Measurements from ENCODE around the gene ADAMTS20.
"Not testable (repeated sequence)": the region's sequence is repeated elsewhere in the genome, so short reads cannot be mapped to it uniquely, and the experiment has no call there.

The ADAMTS20 gene

DNA sequence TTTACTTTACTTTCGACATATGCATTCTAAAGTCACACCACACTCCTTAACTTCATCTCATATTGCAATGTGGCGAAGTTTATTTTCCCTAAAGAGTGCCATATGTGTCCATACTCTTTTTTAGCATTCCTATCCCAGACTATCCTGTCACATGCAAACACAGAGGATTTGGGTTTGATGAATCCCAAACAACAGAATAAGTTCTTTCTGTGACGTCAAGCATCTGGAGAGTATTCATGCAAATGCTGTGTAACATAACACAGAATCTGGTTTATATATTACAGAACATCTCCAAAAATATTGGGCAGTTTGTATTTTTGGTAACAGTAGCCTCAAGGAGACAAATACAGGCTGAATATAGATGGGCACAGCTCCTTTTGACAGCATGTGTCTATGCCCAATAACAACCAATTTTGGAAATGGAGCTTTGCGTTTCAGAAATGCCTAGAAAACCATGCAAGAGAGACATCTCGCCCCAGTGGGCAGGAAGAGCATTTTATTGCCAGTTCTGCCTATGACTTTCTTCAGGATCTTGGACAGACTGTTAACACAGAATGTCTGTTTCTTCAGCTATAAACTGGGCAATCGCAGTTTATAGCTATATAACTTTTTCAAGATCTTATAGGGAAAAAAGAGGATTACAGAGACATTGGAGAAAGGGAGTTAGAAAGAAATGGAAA lies 190.8 kb downstream of the ADAMTS20 start:
- DNase-seq = no peak

DNA sequence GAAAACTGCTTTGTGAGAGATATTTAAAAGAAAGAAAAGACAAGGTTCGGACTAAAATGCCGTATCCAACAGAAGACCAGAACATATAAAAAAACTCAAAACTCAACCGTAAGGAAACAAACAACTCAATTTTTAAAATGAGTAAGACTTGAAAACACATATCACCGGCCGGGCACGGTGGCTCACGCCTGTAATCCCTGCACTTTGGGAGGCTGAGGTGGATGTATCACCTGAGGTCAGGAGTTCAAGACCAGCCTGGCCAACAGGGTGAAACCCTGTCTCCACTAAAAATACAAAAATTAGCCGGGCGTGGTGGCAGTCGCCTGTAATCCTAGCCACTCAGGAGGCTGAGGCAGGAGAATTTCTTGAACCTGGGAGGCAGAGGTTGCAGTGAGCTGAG lies 192.0 kb downstream of the ADAMTS20 start:
- not testable (repeated sequence) for DNase-seq

DNA sequence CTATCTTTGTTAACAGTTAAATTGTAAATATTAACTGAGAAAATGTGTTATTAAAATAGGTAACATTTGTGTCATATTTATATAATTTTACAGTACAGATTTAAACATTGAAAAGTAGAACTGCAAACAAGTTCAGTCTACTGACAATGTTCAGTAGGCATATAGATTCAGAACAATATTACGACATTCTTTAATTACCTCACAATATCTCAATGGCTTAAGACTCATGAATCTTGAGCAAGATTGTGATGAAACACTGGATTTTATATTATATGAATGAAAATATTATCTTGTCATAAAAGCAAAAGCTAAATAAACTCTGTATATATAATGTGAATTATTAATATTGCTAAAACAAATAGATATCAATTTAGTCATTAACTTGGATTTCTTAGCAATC lies 194.9 kb downstream of the ADAMTS20 start:
- DNase-seq = no peak

DNA sequence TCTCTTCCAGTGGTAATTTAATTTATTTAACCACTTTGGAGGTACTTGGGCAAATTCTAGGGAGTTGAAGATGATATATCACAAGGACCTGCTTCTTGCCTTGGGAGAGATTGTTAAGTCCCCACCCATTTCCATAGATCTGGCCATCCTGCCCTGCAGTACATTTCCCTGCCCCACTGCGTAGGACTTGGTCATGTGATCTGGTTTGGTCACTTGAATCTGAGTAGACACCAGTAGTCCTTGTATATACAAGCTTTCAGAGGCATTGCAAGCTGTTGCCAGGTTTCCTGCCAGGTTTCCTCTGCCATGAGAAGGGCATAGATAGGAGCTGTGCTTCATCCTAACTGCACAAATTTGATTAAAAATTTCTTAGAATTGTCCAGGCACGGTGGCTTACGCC lies 200.0 kb downstream of the ADAMTS20 start:
- DNase-seq = no peak

DNA sequence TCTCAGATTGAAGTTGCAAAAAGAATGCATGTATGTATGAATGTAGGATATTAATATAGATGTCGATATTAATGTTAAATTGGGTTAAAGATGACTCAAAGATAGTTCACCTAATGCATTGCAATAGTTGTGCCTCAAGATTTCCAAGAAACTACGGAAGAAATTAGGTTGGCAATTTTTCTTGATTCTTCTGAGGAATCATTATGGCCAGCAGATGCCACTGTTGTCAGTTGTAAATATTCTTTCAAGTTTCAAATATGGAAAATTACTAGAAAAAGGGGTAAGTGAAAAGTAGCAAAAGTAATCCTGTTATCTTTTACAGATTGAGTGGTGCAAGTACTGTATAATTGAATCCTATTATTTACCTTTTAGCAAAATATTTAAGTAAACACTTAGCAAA lies 202.1 kb downstream of the ADAMTS20 start:
- DNase-seq = no peak

DNA sequence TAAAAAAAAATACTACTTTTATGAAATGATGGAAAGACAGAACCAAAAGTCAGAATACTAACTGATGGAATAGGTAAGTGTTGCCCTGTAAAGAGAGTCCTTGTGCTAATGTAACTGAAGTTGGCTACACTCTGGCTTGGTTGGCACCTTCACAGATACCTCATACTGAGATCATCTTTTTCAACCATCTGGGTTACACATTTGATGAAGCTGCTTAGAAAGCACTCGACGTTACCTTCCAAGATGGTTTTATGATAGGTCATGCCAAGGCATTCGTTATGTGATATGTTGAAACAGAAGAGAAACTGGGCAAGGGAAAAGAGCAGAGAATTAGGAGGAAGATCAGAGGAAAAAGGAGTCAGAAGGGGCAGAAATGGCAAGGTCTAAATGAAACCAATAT lies 203.8 kb downstream of the ADAMTS20 start:
- DNase-seq = no peak

DNA sequence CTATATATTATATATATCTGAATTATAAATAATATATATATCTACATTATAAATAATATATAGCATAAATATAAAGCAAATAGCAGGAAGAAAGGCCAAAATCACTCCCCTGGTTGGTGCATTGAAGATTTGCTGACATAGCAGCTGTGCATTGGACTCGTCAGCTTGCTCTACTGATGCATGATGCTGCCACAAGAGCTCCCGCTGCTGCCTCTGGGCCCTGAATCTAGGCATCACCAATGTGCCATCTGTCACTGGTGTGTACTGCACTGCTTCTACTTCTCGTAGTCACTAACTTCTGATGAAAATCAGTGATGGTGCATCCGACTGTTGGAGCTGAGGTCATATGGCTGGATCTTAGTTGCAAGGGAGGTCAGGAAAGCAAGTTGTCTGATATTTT lies 205.0 kb downstream of the ADAMTS20 start:
- DNase-seq = no peak

DNA sequence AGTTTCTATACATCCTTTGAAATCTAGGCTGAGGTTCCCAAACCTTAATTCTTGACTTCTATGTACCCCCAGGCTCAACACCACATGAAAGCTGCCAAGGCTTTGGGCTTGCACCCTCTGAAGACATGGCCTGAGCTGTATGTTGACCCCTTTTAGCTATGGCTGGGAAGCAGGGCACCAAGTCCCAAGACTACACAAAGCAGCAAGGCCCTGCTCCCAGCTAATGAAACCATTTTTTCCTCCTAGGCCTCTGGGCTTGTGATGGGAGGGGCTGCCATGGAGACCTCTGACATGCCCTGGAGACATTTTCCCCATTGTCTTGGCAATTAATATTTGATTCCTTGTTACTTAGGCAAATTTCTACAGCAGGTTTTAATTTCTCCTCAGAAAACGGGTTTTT lies 207.0 kb downstream of the ADAMTS20 start:
- no peak for DNase-seq

DNA sequence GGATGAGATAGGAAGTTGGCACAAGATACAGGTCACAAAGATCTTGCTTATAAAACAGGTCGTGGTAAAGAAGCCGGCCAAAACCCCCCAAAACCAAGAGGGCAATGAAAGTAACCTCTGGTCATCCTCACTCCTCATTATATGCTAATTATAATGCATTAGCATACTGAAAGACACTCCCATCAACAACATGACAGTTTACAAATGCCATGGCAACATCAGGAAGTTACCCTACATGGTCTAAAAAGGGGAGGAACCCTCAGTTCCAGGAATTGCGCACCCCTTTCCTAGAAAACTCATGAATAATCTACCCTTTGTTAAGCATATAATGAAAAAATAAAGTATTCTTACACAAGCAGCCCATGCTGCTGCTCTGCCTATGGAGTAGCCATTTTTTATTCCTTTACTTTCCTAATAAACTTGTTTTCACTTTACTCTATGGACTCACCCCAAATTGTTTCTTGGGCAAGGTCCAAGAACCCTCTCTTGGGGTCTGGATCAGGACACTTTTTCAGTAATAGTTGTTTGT lies 210.2 kb downstream of the ADAMTS20 start:
- DNase-seq = not testable (repeated sequence)

DNA sequence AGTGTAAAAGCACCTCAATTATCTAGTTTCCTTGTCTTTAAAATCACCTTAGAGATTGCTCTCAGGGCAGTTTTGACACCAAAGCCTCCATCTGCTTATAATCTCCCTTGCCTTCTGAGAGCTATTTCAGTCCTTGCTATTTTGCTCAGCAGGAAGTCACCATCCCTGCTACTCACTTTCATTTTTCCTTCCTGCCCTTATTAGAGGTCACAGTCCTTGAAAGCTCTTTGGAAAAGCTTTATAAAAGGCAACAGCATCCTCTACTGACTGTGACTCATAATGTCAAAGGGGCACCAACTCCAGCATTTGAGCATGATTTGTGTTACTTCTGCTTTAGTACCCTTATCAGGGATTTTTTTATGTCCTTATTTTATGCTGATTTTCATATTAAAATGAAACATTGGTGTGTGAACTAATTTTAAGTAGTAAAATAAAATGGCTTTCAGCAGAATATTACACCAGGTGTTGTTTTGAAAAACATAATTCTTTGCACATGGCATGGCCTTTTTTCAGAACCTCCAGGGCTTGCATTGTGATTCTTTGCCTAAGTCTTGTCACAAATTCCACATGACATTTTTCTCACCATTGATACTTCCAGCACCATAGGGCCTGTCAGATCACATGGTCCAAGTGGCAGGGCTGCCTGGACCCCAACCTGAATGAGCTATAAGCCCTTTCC lies 213.0 kb downstream of the ADAMTS20 start:
- no peak for DNase-seq

DNA sequence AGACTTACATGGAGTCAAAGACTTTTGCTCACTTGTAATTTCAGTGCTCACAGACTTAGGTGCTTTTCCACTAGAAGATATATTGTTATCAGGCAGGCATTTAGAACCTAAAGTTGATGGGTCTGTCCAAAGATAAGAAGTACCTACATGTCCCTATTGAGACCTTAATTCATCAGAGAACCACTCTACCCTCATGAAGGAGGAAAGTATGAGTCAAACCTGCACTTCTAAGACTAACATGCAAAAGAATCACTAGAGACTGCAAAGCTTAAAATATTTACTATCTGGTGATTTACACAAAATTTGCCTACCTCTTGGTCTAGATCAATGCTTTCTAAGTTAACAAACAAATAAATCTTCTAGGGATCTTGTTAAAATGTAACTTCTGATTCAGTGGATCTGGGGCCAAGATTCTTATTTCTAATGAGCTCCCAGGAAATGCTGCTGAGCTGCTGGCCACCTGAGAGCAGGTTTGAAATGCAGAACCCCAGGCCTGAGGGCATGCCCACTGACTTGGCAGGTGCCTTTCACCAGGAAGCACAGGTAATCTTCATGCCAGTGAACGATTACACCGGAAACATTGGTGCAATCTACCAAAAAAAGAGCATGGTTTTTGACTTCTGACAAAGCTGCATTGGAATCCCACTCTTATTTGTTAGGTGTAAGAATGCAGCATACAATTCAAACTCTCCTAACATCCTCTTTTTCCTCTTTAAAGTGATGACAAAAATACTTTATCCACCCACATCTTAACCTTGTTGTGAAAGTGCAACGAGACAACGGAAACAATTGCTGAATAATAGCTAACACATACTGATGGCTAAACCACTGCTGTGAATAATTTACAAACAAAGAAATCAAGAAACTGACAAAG lies 214.2 kb downstream of the ADAMTS20 start:
- DNase-seq = no peak

DNA sequence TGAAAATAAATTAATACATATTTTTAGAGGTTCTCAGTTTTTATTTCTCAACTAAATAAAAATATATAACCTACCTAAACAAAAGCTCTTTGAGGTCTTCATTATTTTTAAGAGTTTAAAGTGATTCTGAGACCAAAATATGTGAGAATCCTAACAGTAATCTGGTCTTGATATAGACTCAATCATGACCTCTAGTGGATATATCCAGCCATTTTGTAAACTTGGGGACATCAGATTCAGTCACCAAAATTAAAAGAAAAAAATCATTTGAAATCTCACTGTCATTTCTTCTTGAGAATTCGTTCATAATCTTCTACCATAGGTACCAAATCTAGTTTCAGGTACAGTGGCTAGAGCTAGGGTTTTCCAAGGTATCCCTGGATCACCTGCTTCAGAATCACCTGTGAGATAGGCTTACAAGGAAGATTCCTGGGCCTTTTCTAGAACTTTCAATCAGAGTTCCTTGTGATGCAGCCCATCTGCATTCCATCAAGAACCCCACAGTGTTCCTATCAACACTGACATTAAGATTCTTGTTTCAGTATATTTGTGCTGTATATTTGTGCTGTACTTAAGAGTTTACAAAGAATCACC lies 214.9 kb downstream of the ADAMTS20 start:
- DNase-seq = no peak

DNA sequence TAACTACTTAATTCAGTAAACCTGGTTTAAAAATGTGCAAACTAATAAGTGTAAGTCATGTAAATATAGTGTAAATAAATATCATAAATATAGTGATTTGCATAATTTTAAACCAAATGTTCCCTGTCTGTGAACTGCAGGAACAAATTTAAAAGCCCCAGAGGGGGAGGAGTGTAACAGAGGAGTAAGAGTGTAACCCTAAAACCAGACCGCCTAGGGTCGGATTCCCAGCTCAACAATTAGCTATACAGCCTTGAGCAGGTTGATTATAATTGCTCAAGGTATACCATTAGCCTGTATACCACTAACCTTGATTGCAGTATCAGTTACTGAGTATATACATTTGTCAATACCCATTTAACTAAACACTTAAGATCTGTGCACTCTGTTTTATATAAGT lies 218.4 kb downstream of the ADAMTS20 start:
- no peak for DNase-seq

DNA sequence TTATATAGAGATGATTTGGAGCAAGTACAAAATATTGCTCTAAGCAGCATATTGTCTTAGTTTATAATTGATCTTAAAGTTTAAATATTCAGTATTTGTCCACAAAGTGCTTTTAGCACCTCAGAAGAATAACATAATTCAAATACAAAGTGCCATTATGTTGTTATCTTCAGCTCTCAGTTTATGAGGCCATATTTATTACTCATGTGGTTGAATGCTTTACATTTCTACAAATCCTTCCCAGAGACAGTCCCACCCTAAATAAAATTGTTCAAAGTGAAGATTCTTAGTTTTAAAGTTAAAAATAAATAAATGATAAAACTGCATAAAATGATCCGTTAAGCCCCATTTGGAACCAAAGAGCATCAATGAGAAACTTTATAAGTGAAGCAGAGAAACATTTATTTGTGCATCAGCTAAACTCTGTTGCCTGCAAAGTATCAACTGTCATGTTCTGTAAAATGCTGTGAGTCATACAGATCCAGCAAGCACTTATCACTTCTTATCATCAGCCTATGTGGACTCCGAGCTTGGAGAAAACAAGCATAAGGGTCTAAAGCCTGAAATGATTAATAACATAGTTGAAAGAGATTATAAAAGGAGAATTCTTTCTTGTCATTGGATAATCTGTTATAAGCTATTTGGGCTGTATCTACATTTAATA lies 218.9 kb downstream of the ADAMTS20 start:
- DNase-seq = no peak

DNA sequence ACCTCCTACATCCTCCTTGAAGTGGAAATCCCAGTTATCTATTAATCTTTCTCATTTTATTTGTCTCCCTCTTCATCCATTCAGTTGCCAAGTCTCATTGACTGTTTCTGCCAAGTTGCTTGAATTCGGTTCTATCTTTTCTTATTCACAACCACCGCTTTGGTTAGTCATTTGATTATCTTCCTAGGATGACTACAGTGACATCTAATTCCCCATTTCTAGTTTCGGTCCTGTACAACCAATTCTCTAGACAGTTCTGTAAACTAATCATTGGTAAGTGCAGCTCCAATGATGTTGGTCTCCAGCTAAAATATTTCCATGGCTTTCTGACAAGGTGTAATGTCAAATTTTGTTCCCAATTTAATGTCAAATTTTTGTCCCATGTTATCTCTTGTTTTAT lies 220.1 kb downstream of the ADAMTS20 start:
- DNase-seq = no peak

DNA sequence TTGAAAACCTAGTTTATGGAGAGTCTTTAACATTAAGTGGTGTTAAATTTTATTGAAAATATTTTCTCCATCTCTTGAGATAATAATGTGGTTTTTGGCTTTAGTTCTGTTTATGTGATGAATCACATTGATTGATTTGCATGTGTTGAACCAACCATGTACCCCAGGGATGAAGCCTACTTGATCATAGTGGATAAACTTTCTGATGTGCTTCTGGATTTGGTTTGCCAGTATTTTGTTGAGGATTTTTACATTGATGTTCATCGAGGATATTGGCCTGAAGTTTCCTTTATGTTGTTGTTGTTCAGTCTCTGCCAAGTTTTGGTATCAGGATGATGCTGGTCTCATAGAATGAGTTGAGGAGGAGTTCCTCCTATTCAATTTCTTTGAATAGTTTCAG lies 222.6 kb downstream of the ADAMTS20 start:
- no peak for DNase-seq

DNA sequence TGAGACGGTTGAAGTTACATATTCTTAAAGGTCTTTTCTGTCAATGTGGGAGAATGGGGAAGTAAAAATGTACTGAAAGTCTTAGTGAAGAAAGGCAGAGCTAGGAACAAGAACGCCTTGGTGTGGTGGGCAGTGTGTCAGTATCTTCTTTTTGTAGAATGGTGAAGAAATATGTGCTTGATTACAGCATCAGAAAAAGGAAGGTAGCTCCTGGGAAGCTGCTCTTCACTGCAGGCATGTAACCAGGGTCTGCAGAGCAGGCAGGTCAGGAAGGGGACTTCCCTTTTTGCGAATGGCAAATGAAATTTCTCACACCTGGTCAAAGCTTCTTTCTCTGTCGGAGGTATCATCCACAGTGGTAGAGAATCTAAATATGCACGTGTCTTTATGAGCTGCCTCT lies 226.2 kb downstream of the ADAMTS20 start:
- DNase-seq = no peak

DNA sequence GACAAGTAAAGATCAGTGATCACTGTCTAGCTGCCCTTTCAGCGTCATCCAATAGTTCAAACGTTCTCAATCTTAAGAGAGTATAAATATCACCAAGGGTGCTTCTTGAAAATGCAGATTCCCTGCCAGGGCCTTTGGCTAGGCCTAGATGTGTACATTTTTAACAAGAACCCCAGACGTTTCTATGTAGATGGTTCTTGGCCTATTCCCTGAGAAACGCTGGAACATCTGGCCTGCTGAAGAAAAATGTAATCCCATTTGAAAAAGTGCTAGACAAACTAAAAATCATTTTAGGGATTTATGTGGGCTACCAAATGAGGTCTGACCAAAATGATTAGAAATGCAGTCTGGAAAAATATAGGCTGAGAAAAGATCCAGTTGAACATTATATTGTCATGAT lies 231.7 kb downstream of the ADAMTS20 start:
- no peak for DNase-seq

DNA sequence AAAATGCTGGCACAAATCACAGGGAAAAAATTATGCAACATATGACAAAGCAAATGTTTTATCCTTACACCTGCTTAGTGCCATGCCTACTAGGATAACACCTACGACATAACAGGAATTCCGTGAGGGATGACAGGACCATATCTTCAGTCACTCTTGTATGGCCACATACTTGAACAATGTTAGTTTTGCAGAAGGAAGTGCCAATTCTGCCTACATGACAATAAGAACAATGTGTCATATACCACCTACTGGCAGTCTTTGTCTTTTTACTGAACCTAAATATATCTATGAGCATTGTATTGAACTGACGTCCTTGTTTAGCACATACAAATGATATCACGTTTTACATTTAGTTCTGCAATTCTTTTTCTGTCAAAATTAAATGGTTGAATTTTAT lies 234.0 kb downstream of the ADAMTS20 start:
- DNase-seq = no peak

DNA sequence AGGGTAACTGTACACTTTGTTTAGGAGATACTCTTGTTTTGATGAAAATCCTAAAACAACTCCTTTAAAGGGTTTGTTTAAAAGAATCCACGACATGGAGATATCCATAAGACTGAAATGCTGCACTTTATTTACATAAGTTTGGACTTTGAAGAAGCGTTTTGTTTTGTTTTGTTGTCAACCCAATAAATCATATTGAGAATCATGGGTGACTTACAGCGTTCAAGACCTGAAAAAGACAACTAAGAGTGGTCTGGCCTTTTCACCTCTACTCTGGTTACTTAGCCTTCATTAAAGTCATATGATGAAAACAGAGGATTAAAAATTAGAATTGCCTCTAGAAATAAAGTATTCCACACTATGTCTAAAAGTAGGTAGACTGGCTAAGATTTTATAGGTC lies 234.8 kb downstream of the ADAMTS20 start:
- DNase-seq = no peak

DNA sequence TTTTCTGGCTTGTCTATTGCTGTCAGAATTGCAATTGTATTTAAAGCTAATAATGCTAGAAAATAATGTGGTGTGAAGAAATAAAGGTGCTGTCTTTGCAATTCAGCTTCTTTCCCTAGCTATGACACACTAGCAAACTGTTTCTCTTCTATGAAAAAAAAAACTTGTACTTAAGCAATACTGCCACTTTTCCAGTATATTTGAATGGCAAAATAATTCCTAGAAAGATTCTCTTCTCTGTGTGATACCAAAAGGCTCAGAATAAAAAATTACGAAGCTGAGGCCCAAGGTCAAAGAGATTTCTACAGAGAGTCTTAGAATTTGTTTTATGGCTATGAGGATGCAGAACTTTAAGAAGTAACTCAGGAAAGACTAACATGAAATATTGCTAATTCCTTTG lies 235.5 kb downstream of the ADAMTS20 start:
- DNase-seq = no peak

DNA sequence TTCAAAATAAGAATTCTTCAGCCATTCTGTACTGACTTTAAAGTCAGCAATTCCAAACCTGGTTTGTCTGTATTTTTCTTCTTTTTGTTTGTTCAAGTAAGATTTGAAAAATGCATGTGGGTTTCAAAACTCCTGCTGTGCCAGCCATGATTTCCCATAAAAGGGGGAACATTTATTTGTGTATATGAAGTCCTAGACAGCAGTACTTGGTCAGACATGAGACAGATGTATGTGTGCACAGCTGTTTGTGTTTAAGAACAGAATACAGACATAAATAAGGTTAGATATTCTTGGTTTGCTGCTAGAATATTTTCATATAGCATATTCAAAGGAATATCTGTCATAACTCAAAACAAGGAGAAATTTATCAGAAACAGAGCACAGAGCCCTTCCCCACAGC lies 236.0 kb downstream of the ADAMTS20 start:
- DNase-seq = no peak

DNA sequence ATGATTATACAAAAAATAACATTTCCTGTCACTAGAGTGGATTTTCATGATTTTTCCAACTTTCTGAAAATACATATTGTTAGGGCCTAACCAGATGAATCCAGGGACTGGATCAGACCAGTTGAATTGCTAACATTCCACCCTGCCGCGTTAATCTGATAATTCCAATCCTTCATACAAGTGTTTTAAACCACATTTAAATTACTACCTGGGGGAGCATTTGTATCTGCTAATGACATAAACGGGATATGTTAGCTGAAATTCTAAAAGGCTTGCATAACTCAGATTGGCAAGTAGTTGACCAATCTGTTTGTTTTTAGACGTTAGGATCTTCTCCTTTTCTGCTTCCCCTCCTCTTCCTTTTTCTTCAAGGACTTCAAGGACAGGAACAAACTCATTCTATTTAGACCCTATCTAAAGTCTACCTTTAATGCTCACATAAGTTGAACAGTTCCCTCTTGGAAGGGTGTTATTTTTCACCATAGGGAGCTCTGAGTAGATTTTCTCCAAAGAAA lies 239.0 kb downstream of the ADAMTS20 start:
- no peak for DNase-seq
